GM12878 (cell line): ENCODE measurements around the gene DEPDC1.

Experiments used
- EGR1 ChIP-seq, 2 experiments: IDR thresholded peaks; 1 replicate in 1 of 2; 2 replicates in 1 of 2; pipeline ENCODE4 v1.6.1; 2011 to 2012; ENCODE audit warnings: low read depth in 2 of 2, low read length in 2 of 2, borderline replicate concordance in 1 of 2, mild to moderate bottlenecking in 1 of 2, moderate library complexity in 1 of 2
- ZNF24 ChIP-seq: fragments of 450-650 bp; IDR thresholded peaks from 2 replicates; pipeline ENCODE4 v1.6.1; 2017; ENCODE audit warnings: antibody characterized with exemption, mild to moderate bottlenecking

DNA sequence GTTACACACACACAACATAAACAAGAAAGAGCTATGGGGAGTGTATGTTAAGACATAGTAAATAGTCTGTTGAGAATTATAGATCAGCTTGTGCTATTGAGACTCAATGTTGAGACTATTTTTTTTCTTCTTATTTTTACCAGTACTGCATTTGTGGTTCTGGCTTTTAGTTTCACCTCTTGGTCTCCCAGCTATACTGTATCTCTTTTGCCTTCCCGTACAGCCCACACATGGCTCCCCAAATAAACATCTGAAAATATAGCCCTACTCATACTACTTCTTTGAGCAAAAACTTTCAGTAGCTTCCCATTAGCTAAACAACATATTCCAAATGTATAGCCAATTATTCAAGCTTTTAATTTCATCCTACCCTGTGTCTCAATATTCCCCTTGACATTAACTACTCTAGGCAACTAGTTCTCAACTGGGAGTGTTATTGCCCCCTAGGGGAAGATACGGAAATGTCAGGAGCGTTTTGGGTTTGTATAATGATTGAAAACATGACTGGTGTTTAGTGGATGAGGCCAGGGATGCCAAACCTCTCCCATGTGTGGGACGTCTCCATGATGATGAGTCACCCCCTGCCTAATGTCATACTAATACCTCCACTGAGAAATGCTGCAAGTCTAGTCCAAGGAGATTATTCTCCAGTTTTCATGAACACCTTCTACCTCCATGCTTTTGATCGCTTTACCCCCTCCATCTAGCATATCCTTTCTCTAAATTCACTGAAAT lies 53.9 kb downstream of the DEPDC1 start:
- no peak for TF ChIP-seq ZNF24
- no peak for TF ChIP-seq EGR1 (IDR thresholded peaks at IDR 0.05; ENCODE audit: borderline replicate concordance in 1 of 2, low read depth in 2 of 2, low read length in 2 of 2)
